HUES64 (cell line): ENCODE data around the gene BCL2L12.

Source experiments
- H3K27ac ChIP-seq: 2 replicates; pipeline ENCODE4 v1.7.0; 2013; ENCODE audit warnings: low read depth, low read length, inconsistent platforms
- H3K27me3 ChIP-seq: 2 replicates; pipeline ENCODE4 v1.6.1; 2013; ENCODE audit warnings: mild to moderate bottlenecking, low read length; ENCODE audit not compliant: insufficient read depth
- H3K36me3 ChIP-seq: 2 replicates; pipeline ENCODE4 v1.6.1; 2013; ENCODE audit warnings: mild to moderate bottlenecking, low read length; ENCODE audit not compliant: insufficient read depth
- H3K4me1 ChIP-seq: 2 replicates; pipeline ENCODE4 v1.6.1; 2013; ENCODE audit warnings: mild to moderate bottlenecking, low read length, moderate library complexity; ENCODE audit not compliant: insufficient read depth
- H3K4me3 ChIP-seq: 2 replicates; pipeline ENCODE4 v1.5.1; 2013; ENCODE audit warnings: mild to moderate bottlenecking, low read length, moderate library complexity
- H3K9ac ChIP-seq: 2 replicates; pipeline ENCODE4 v1.6.1; 2013; ENCODE audit warnings: mild to moderate bottlenecking, low read depth, low read length
- H3K9me3 ChIP-seq: 2 replicates; pipeline ENCODE4 v1.6.1; 2013; ENCODE audit warnings: low read depth, low read length; ENCODE audit not compliant: insufficient read depth
- WGBS: fragments of 150-250, 120-280 bp; methylation state at CpG from one replicate; pipeline ENCODE4 v1.1.7; 2013; ENCODE audit warnings: missing lambda C conversion rate; 5-methylcytosine and 5-hydroxymethylcytosine counted together

BCL2L12 gene

GRCh38 chr19:49669516-49669915 is 3.8 kb downstream of the BCL2L12 start:
- no peaks in the 10 kb centered on the region for H3K9me3 ChIP-seq
- no peak overlapping the region for H3K27ac ChIP-seq
- no peaks in the 10 kb centered on the region for H3K27me3 ChIP-seq
- peaks cover 36% of the 10 kb centered on the region for H3K36me3 ChIP-seq
- WGBS: 95% methylated on average over 3 of the region's 3 CpGs
- H3K9ac ChIP-seq: no peak overlapping the region
- H3K4me1 ChIP-seq: no peaks in the 10 kb centered on the region; the same call in none of the 2 replicates
- no peak overlapping the region for H3K4me3 ChIP-seq

DNA sequence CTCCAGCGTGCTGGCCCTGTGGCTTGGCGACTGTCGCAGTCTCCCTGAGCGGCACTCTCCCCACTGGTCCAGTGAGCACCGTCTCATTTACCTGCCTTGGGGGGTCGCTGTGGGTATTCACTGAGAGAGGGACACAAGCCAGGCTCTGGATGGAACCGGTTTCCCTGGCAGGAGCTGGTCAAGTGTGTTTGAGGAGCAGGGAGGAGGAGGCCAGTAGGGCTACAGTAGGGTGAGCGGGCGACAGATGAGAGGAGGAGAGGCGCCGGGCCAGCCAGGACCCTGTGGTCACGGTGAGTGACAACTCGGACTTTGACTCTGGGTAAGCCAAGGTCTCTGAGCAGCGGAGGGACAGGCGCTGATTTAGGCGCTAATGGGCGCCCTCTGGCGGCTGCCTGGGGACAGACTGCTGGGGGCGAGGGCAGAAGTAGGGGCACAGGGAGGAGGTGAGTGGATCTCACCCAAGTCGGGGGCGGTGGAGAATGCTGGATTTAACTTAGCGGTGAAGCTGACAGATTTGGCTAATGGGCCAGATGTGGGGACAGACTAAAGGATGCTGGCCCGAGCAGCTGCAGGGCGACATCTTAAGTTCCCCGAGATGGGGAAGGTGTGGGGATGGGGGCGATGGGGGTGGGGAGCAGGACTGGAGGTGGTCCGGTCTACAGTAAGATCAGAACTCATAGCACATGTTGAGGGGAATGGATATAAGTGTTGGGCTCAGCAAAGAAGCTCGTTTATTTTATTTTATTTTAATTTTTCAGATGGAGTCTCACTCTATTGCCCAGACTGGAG is 6.6 kb downstream of the BCL2L12 start:
- Histone ChIP-seq H3K9me3 (no peaks in the 10 kb centered on the region), H3K4me1 (no peaks in the 10 kb centered on the region; the same call in 1 of the 2 replicates), H3K9ac (no peak overlapping the region; the same call in 1 of the 2 replicates), H3K27me3 (no peaks in the 10 kb centered on the region), H3K27ac (peak overlapping the region; percentile 22; the same call in 1 of the 2 replicates), H3K36me3 (peaks cover 33% of the 10 kb centered on the region), H3K4me3 (peak overlapping the region; percentile 41)
- 30% methylated on average over 28 of the region's 28 CpGs for WGBS

DNA sequence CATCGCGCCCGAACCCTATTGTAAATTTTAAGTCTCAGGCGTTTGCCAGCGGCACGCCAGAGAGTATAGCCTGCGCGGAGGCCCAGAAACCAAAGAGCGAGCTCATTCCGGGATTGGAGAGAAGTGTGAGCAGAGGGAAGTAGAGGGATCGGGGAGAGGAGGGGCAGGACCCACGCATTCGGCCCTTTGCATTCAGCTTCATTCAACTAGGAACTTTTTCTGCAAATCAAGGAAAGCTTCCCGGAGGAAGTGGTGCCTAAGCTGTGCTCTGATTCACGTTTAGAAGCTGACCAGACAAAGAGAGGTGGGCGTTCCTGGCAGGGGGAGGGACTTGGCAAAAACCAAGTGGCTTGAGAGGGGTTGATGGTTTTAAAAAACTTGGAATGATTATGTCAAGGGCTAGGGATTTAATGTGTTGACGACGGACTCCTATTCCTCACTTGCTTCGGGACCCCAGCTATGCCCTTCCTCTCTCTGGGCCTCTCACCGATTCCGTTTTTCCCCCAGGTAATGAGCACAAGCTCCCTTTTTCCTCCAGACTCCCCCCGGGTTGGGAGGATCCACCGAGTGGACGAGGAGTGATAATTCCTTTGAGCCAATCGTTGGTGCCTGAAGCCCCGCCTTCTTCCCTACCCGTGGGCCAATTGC is 10.5 kb downstream of the BCL2L12 start:
- peaks cover 10% of the 10 kb centered on the region for H3K4me1 ChIP-seq
- peak overlapping the region; percentile 100 for H3K27ac ChIP-seq
- no peaks in the 10 kb centered on the region for H3K27me3 ChIP-seq
- peak overlapping the region; percentile 99 for H3K4me3 ChIP-seq
- H3K36me3 ChIP-seq: peaks cover 16% of the 10 kb centered on the region
- no peaks in the 10 kb centered on the region for H3K9me3 ChIP-seq
- peak overlapping the region; percentile 100 for H3K9ac ChIP-seq
- under 1% methylated on average over 27 of the region's 27 CpGs for WGBS

DNA sequence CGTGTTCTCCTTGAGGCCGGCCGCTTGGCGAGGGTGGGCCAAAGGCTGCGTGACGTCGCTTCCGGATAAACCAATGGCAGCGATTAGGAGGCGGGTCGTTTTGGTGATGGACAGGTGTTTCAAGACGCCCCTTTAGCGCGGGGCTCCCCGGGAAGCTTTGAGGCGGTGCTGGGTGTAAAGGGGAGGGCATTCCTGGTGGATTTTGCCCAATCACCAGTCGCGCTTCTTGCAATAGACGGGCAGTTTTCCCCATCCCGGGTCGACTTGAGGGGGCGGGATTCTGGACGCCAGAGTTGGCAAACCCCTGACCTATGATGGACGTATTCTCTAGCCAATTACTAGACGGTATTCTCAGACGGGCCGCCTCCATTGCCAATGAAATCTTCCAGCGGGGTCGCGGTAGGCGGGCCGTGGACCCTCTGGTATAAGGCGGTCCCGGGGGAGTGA is 11.1 kb downstream of the BCL2L12 start:
- peaks cover 20% of the 10 kb centered on the region for H3K36me3 ChIP-seq

DNA sequence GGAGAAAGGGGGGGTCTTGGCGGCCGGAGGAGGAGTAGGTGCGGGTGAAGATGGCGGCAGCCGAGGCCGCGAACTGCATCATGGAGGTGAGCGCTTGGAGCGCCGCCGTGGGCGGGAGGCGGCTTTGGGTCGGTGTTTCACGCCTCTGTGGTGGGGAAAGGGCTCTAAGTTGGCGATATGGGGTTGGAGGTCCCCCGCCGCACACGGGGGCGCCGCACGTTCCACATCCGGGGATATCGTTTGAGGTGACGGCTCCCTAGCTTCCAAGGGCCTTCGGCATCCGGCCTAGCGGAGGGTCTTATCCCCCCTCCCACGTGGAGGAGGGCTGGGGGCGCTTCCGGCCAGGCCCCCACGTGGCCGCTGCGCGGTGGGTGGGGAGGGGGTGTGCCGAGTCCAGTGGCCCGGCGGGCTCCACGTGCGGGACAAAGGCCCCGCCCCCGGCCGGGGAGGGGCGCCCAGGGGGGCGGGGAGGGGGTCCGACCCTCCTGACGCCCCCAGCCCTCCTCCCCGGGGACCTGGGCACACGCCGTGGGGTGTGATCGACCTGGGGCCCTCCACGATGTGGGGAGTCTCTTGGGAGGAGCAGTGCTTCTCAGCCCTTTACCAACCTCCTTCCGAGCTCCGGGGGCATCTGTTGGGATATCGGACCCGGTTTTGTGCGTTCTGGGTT is 11.6 kb downstream of the BCL2L12 start, which contains the start of gene PRMT1:
TSS of gene PRMT1 (plus strand) at position 41 of the 670 bp plus-strand sequence. CDS start at position 51, 10 bp downstream.
- WGBS: under 1% methylated on average over 41 of the region's 57 CpGs
- H3K9me3 ChIP-seq: no peaks in the 10 kb centered on the region
- H3K36me3 ChIP-seq: peaks cover 25% of the 10 kb centered on the region
- H3K4me1 ChIP-seq: peaks cover 10% of the 10 kb centered on the region
- H3K27me3 ChIP-seq: no peaks in the 10 kb centered on the region
- H3K4me3 ChIP-seq: peak within 1 kb of the TSS; percentile 99
- peak within 1 kb of the TSS; percentile 100 for H3K9ac ChIP-seq
- H3K27ac ChIP-seq: peak within 1 kb of the TSS; percentile 100

More for the DNA sequence above, 11.1 kb downstream of the BCL2L12 start:
- WGBS: under 1% methylated on average over 34 of the region's 34 CpGs
- Histone ChIP-seq H3K27ac (peak overlapping the region; percentile 100), H3K4me3 (peak overlapping the region; percentile 99), H3K9me3 (no peaks in the 10 kb centered on the region), H3K4me1 (peaks cover 10% of the 10 kb centered on the region), H3K27me3 (no peaks in the 10 kb centered on the region), H3K9ac (peak overlapping the region; percentile 100)

GRCh38 chr19:49677901-49678674 is 12.4 kb downstream of the BCL2L12 start:
- Histone ChIP-seq H3K9me3 (no peaks in the 10 kb centered on the region), H3K9ac (peak overlapping the region; percentile 100), H3K4me3 (peak overlapping the region; percentile 99), H3K36me3 (peaks cover 33% of the 10 kb centered on the region), H3K27ac (peak overlapping the region; percentile 100), H3K27me3 (no peaks in the 10 kb centered on the region), H3K4me1 (peaks cover 10% of the 10 kb centered on the region)
- 4% methylated on average over 17 of the region's 21 CpGs for WGBS

DNA sequence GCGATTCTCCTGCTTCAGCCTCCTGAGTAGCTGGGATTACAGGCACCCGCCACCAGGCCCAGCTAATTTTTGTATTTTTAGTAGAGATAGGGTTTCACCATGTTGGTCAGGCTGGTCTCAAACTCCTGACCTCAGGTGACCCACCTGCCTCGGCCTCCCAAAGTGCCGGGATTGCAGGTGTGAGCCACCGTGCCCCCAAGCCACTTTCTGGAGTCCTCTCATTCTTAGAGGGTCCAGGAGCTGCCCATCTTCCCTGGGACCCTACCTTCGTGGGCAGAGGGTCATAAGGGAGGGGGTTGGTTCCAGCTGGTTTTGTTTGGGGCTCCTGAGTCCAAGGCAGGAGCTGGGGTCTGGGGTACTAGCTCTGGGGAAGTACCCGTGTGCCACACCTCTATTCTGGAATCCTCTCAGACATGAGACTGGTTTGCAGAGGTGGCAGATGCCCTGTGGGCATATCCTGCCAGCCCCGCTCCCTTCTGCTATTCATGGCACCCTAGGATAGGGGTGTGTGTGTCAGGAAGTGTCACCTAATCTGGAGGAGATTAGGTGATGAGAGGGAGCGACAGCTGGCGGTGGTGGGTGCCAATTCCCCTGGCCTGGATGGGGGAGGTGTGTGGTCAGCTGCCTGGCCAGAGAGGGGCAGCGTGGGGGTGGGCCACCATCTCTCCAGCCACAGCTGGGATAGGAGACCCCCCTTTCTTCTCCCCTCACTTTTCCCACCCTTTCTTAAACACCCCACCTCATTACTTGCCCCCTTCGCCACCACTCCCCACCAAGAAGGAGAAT is 13.4 kb downstream of the BCL2L12 start:
- Histone ChIP-seq H3K4me3 (peak overlapping the region; percentile 24; the same call in 1 of the 2 replicates), H3K9me3 (no peaks in the 10 kb centered on the region), H3K9ac (no peak overlapping the region), H3K27me3 (no peaks in the 10 kb centered on the region), H3K36me3 (peaks cover 33% of the 10 kb centered on the region), H3K27ac (no peak overlapping the region), H3K4me1 (peaks cover 10% of the 10 kb centered on the region)
- WGBS: 75% methylated on average over 11 of the region's 12 CpGs

DNA sequence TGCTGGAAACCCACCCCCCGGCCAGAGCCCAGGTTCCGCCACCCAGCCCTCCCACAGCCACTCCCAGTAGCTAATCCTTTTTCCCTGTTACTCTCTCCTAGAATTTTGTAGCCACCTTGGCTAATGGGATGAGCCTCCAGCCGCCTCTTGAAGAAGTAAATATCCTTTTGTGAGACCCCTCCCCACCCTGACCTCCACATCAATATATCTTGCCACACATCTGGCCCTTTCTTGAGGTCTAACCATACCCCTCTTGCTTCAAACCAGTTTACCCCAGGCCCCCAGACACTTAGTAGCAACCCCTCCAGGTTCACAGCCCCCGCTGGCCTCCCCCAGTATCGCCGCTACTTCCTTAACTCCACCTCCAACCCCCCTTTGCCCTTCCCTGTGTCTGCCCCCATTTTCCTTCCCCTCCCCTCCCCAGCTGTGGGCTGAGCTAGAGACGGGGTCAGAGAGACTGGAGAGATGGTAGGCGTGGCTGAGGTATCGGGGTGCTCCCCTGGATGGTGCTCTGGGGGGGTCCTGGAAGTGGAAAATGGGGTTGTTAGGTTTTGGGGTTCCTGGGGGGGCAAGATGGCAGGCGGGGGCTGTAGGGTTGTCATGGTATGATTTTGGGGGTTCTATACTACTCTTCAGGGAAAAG is 14.2 kb downstream of the BCL2L12 start:
- Histone ChIP-seq H3K27me3 (no peaks in the 10 kb centered on the region), H3K27ac (peak overlapping the region; percentile 1; the same call in 1 of the 2 replicates), H3K9ac (no peak overlapping the region; the same call in 1 of the 2 replicates), H3K4me3 (peak overlapping the region; percentile 29; the same call in 1 of the 2 replicates), H3K36me3 (peaks cover 40% of the 10 kb centered on the region), H3K4me1 (peaks cover 10% of the 10 kb centered on the region), H3K9me3 (no peaks in the 10 kb centered on the region)
- 51% methylated on average over 10 of the region's 10 CpGs for WGBS

DNA sequence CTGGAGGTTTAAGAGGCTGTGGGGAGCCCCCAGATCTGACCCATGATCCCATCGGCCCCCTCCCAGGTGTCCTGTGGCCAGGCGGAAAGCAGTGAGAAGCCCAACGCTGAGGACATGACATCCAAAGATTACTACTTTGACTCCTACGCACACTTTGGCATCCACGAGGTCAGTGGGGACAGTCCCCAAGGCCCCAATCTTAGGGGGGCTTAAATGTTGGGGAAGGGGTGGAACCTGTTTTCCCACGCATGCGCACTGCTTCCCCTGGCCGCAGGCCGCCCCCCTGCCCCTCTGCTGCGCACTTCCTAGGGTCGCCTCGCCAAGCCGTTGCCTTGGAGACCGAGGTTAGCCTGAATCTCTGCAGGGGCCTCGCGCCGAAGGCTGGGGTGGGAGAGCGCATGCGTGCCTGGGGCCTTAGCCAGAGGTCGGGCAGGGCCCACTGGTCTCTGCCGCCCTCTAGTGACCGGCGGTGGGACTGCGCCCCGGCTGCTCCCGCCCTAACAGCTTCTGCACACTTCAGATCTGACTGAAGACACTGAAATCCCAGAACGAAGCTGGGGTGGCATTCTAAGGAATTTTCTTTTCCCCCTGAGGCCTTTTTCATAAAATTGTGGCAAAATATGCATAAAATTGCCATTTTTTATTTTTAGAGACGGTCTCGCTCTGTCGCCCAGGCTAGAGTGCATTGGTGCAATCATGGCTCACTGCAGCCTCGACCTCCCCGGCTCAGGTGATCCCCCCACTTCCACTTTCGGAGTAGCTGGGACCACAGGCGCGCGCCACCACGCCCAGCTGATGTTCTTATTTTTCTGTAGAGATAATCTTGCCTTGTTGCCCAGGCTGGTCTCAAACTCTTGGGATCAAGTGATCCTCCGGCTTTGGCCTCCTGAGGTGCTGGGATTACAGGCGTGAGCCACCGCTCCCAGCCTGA is 15.0 kb downstream of the BCL2L12 start:
- Histone ChIP-seq H3K9me3 (no peaks in the 10 kb centered on the region), H3K4me1 (peaks cover 10% of the 10 kb centered on the region), H3K27ac (peak overlapping the region; percentile 1; the same call in 1 of the 2 replicates), H3K27me3 (no peaks in the 10 kb centered on the region), H3K9ac (no peak overlapping the region; the same call in 1 of the 2 replicates), H3K4me3 (0 out of 2 replicates have a peak overlapping the region, but pooled peaks have one; percentile 14), H3K36me3 (peaks cover 48% of the 10 kb centered on the region)
- WGBS: 41% methylated on average over 40 of the region's 40 CpGs
